Karpas-422 (cell line): ENCODE measurements around the gene CHRM2. TPM values are rescaled to one million over a fixed set of nuclear protein-coding genes. Genes with fewer than 3 reads are reported as not detected.

ENCODE experiments used
- DNase-seq: peaks from one replicate; pipeline ENCODE4 v3.0.0-alpha.2; 2015
- H2AFZ ChIP-seq: fragments of 200-600 bp; sonication (generic); 2 replicates; pipeline ENCODE4 v1.6.1; 2014; ENCODE audit warnings: antibody characterized with exemption, low read length, mixed read lengths
- H3K27ac ChIP-seq: fragments of 200-600 bp; sonication (generic); 2 replicates; pipeline ENCODE4 v1.5.1; 2014; ENCODE audit warnings: mild to moderate bottlenecking, low read length, moderate library complexity
- H3K27me3 ChIP-seq: fragments of 200-600 bp; sonication (generic); 2 replicates; pipeline ENCODE4 v1.6.1; 2014; ENCODE audit warnings: low read length, mixed read lengths
- H3K36me3 ChIP-seq: fragments of 200-600 bp; sonication (generic); 2 replicates; pipeline ENCODE4 v1.6.1; 2014; ENCODE audit warnings: low read length, mixed read lengths; ENCODE audit not compliant: insufficient read depth
- H3K4me1 ChIP-seq: fragments of 200-600 bp; sonication (generic); 2 replicates; pipeline ENCODE4 v1.6.1; 2014; ENCODE audit warnings: mild to moderate bottlenecking, low read length, mixed read lengths
- H3K4me2 ChIP-seq: fragments of 200-600 bp; sonication (generic); 2 replicates; pipeline ENCODE4 v1.6.1; 2014; ENCODE audit warnings: low read length, low read depth, mild to moderate bottlenecking; ENCODE audit not compliant: poor library complexity, severe bottlenecking
- H3K4me3 ChIP-seq: fragments of 200-600 bp; sonication (generic); 2 replicates; pipeline ENCODE4 v1.5.1; 2014; ENCODE audit warnings: mild to moderate bottlenecking, antibody characterized with exemption, low read length, mixed read lengths
- H3K79me2 ChIP-seq: fragments of 200-600 bp; sonication (generic); 2 replicates; pipeline ENCODE4 v1.6.1; 2014; ENCODE audit warnings: mild to moderate bottlenecking, low read length, mixed read lengths
- H3K9ac ChIP-seq: fragments of 200-600 bp; sonication (generic); 2 replicates; pipeline ENCODE4 v1.6.0; 2014; ENCODE audit warnings: low read length
- H3K9me2 ChIP-seq: fragments of 200-600 bp; sonication (generic), shearing (Covaris generic); replicated peaks from 2 replicates; pipeline ENCODE4 v1.6.0; 2014; ENCODE audit warnings: mild to moderate bottlenecking, low read length, moderate library complexity; ENCODE audit not compliant: insufficient read depth
- H3K9me3 ChIP-seq: fragments of 300-700, 200-600 bp; sonication (generic); 2 replicates; pipeline ENCODE4 v1.6.1; 2014; ENCODE audit warnings: low read length, mixed read lengths
- H4K20me1 ChIP-seq: fragments of 200-600 bp; sonication (generic); 2 replicates; pipeline ENCODE4 v1.6.1; 2014; ENCODE audit warnings: mild to moderate bottlenecking, antibody characterized with exemption, low read length, low read depth; ENCODE audit not compliant: insufficient read depth
- total RNA-seq: library from RNA; depleted of rRNA; stranded (reverse); fragments of >200 nt; shearing (Covaris generic); gene quantifications from 2 replicates; pipeline ENCODE4 v1.2.3, GENCODE V29; 2014; ENCODE audit warnings: low replicate concordance

CHRM2 gene
- total RNA-seq, 1 experiment from 2014 or later: not detected

DNA sequence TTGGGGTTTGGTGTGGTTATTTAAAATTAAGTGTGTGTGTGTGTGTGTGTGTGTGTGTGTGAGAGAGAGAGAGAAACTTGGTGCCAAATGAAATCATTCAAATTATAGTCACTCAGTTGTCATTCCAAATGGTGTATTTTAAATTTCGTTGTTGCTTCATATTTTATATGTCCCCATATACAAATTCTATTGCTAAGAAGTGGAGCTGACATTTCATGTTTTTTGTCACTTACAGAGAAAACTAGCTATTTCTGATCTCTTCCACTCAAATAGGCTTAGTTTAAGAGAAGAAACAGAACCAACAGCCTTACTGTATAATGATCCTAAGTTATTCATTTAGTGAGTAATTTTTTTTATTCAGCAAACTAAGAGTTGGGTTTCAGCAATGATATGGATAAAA is 42.3 kb downstream of the CHRM2 start:
- H3K4me1 ChIP-seq: no peaks in the 10 kb centered on the region
- no peak for DNase-seq
- no peaks in the 10 kb centered on the region for H3K27me3 ChIP-seq
- no peak overlapping the region for H3K4me2 ChIP-seq
- H3K27ac ChIP-seq: no peak overlapping the region
- no peak overlapping the region for H3K4me3 ChIP-seq
- no peaks in the 10 kb centered on the region for H3K79me2 ChIP-seq
- no peaks in the 10 kb centered on the region for H4K20me1 ChIP-seq
- no peaks in the 10 kb centered on the region for H3K36me3 ChIP-seq
- H3K9me3 ChIP-seq: no peaks in the 10 kb centered on the region
- no peak overlapping the region for H2AFZ ChIP-seq
- H3K9me2 ChIP-seq: no peaks in the 10 kb centered on the region
- no peak overlapping the region for H3K9ac ChIP-seq

DNA sequence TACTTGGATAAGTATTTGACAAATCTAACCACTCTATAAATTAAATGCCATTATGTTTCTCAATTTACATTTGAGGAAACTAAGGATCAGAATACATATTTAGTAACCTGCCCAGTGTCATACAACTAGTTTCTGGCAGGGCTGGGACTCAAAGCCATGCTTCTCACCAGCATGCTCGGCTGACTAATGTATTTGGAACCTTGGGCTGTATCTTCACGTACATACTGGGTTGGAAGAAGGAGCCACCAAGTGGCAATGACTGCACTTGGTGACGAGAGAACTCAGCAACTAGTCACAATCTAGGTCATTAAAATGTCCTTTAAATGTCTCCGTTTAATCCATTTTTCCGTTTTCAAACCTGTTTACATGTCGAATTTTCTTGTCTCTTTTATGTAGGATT is 42.9 kb downstream of the CHRM2 start:
- Histone ChIP-seq H3K9me3 (no peaks in the 10 kb centered on the region), H2AFZ (no peak overlapping the region), H3K4me1 (no peaks in the 10 kb centered on the region), H3K27me3 (no peaks in the 10 kb centered on the region), H3K4me3 (no peak overlapping the region), H4K20me1 (no peaks in the 10 kb centered on the region), H3K36me3 (no peaks in the 10 kb centered on the region), H3K9ac (no peak overlapping the region), H3K79me2 (no peaks in the 10 kb centered on the region), H3K27ac (no peak overlapping the region), H3K4me2 (no peak overlapping the region), H3K9me2 (no peaks in the 10 kb centered on the region)
- no peak for DNase-seq

DNA sequence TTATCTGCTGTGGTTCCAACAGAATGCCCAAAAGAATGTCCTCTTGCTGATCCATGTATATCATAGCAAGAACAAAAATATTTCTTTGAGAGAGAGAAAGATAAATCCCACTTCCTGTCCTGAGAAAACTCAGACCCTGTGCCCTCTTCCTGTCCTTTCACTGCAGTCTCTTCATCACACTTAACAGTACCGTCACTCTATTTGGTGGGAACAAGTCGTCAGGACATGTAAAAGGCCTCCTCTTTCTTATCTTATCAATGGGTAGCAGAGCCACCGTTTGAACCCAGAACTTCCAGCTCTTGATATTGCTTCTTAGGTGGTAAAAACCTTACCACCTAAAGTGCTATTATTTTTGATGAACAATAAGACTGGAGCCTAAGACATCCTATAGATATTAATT is 43.9 kb downstream of the CHRM2 start:
- H3K4me1 ChIP-seq: no peaks in the 10 kb centered on the region
- no peaks in the 10 kb centered on the region for H3K27me3 ChIP-seq
- H4K20me1 ChIP-seq: no peaks in the 10 kb centered on the region
- no peak overlapping the region for H3K9ac ChIP-seq
- no peaks in the 10 kb centered on the region for H3K36me3 ChIP-seq
- H3K79me2 ChIP-seq: no peaks in the 10 kb centered on the region
- DNase-seq: no peak
- no peak overlapping the region for H3K4me2 ChIP-seq
- no peak overlapping the region for H2AFZ ChIP-seq
- H3K4me3 ChIP-seq: no peak overlapping the region
- H3K9me2 ChIP-seq: no peaks in the 10 kb centered on the region
- no peaks in the 10 kb centered on the region for H3K9me3 ChIP-seq
- H3K27ac ChIP-seq: no peak overlapping the region

DNA sequence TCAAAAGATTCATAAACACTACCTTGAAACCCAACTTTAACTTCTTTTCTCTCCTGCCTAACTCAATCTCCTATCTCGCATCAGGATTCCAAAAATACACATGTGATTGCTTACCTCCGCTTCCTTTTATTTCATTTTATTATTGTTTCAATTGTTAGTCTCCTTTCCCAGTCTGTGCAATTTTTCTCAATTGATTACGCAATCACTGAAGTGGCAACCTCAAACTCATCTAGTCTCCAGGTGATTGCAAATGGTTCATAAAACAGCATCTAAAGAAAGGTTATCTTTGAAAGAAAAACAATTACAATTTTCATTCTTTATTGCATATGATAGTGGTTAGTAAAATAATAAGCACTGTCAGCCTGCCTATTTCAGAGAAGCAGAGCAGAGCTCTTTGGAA is 45.6 kb downstream of the CHRM2 start:
- no peaks in the 10 kb centered on the region for H3K36me3 ChIP-seq
- H3K79me2 ChIP-seq: no peaks in the 10 kb centered on the region

DNA sequence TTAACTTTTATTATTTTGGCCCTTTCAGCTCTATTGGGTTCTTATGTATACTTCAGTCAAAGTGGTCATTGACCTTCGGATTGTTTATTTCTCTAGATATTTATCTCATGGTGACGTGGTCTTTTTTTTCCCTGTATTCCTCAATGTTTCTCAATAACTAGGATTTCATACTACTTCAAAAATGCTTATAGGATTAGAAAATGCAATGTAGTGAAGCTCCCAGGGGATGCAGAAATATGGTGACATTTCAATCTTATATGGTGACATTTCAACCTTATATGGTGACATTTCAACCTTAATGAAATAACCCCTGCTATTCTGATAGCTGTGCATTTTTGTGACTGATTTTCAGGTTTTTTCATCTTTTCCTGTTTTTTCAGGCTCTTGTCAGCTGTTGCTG is 51.4 kb downstream of the CHRM2 start:
- no peak overlapping the region for H3K27ac ChIP-seq
- H3K9me3 ChIP-seq: no peaks in the 10 kb centered on the region
- no peaks in the 10 kb centered on the region for H3K36me3 ChIP-seq
- no peak overlapping the region for H3K4me2 ChIP-seq
- H2AFZ ChIP-seq: no peak overlapping the region
- H3K4me3 ChIP-seq: no peak overlapping the region
- no peaks in the 10 kb centered on the region for H4K20me1 ChIP-seq
- H3K4me1 ChIP-seq: no peaks in the 10 kb centered on the region
- H3K27me3 ChIP-seq: no peaks in the 10 kb centered on the region
- H3K79me2 ChIP-seq: no peaks in the 10 kb centered on the region
- no peak overlapping the region for H3K9ac ChIP-seq
- no peaks in the 10 kb centered on the region for H3K9me2 ChIP-seq
- DNase-seq: no peak

More for the DNA sequence above, 45.6 kb downstream of the CHRM2 start:
- Histone ChIP-seq H3K4me1 (no peaks in the 10 kb centered on the region), H3K27me3 (no peaks in the 10 kb centered on the region), H3K4me3 (no peak overlapping the region), H2AFZ (no peak overlapping the region), H4K20me1 (no peaks in the 10 kb centered on the region), H3K4me2 (no peak overlapping the region), H3K9me3 (no peaks in the 10 kb centered on the region), H3K27ac (no peak overlapping the region), H3K9me2 (no peaks in the 10 kb centered on the region), H3K9ac (no peak overlapping the region)
- no peak for DNase-seq

DNA sequence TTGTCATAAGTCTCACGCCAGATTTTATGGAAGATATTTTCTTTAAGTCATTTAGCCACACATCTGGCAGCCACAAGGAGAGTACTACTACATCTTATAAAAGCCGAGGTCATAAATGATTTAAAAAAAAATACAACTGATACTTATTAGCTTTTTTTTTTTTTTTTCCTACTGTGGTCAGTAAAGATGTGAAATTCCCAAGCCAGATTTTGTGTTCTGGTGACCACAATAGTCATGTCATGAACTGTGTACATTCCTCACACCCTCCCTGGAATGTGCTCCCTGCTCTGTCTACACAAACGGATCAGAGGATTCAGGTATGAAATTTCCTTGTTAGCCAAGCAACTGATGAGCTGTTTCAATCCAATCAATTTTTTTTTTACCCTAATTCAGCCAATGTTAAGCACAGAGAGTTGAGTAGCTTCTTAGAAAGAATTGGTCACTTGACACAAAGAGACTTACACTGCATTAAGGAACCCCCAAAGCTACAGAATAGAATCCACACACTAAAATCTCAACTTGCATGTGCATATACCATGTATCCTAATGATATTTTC is 54.7 kb downstream of the CHRM2 start:
- no peak for DNase-seq
- H3K79me2 ChIP-seq: no peaks in the 10 kb centered on the region
- H3K27ac ChIP-seq: no peak overlapping the region
- H3K36me3 ChIP-seq: no peaks in the 10 kb centered on the region
- H3K9me3 ChIP-seq: no peaks in the 10 kb centered on the region
- no peaks in the 10 kb centered on the region for H4K20me1 ChIP-seq
- H3K4me2 ChIP-seq: no peak overlapping the region
- no peaks in the 10 kb centered on the region for H3K4me1 ChIP-seq
- no peaks in the 10 kb centered on the region for H3K9me2 ChIP-seq
- H2AFZ ChIP-seq: no peak overlapping the region
- H3K4me3 ChIP-seq: no peak overlapping the region
- no peaks in the 10 kb centered on the region for H3K27me3 ChIP-seq
- no peak overlapping the region for H3K9ac ChIP-seq

DNA sequence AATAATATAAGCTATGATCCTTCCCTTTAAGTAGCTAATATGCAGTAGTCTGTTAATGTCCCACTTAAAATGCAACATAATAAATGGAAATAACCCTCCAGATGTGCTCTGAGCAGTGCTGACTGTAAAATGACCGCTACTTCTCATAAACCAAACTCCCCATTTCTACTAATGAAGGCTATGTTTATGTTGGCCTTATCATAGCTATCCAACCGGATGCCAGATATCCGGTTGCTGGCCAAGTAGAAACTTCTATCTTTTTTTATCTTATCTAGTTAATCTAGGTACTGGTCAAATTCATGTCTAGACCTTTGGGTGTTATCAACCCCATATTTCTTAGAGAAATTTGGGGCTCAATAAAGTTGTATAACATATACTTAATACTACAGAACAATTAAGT is 56.6 kb downstream of the CHRM2 start:
- Histone ChIP-seq H3K79me2 (no peaks in the 10 kb centered on the region), H3K9me3 (no peaks in the 10 kb centered on the region), H3K36me3 (no peaks in the 10 kb centered on the region), H3K4me3 (no peak overlapping the region), H2AFZ (no peak overlapping the region), H3K9ac (no peak overlapping the region), H4K20me1 (no peaks in the 10 kb centered on the region), H3K27me3 (no peaks in the 10 kb centered on the region), H3K4me2 (no peak overlapping the region), H3K9me2 (no peaks in the 10 kb centered on the region), H3K27ac (no peak overlapping the region), H3K4me1 (no peaks in the 10 kb centered on the region)
- no peak for DNase-seq

DNA sequence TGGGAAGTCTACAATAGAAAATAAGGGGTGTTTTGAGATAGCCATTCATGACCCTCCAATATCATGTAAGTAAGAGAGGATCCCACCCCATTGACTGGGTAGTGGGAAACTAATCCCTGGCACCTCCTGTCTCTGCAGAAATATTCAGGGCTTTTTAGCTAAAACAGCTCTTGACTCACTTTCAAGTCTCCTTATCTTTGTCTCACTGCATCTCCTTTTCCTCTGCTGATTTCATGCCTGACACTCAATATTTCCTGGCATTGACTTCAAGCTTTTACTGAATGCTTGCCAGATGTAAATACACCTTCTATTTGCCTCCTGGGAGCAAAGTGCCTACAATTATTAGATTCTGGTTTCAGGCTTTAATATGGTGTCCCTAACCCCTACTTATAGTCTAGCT is 57.1 kb downstream of the CHRM2 start:
- no peaks in the 10 kb centered on the region for H4K20me1 ChIP-seq
- H3K79me2 ChIP-seq: no peaks in the 10 kb centered on the region

More for the DNA sequence above, 57.1 kb downstream of the CHRM2 start:
- Histone ChIP-seq H2AFZ (no peak overlapping the region), H3K36me3 (no peaks in the 10 kb centered on the region), H3K9ac (no peak overlapping the region), H3K4me1 (no peaks in the 10 kb centered on the region), H3K9me3 (no peaks in the 10 kb centered on the region), H3K9me2 (no peaks in the 10 kb centered on the region), H3K27me3 (no peaks in the 10 kb centered on the region), H3K27ac (no peak overlapping the region), H3K4me2 (no peak overlapping the region), H3K4me3 (no peak overlapping the region)
- no peak for DNase-seq
